ENCODE results near the gene WRAP53.
"Not testable (repeated sequence)": the region's sequence is repeated elsewhere in the genome, so short reads cannot be mapped to it uniquely, and the experiment has no call there.

GRCh38 chr17:7641635-7642034 lies 46.6 kb upstream of the WRAP53 start:
- TF ChIP-seq CTCF (IDR thresholded peaks at IDR 0.05 in 8 of 11, conservative IDR thresholded peaks at IDR 0.05 in 3 of 11); POLR2A (IDR thresholded peaks at IDR 0.05): not testable (repeated sequence)
